GM19324 (cell line): ENCODE measurements around the gene UNC119B.

Experiments used
- ATAC-seq: cut with Tn5 transposase; IDR thresholded peaks from one replicate; pipeline ENCODE4 v1.9.1; 2021; ENCODE audit warnings: mild to moderate bottlenecking, moderate library complexity; ENCODE audit not compliant: unreplicated experiment, low FRiP score

UNC119B gene

GRCh38 chr12:120738252-120739030, 28.2 kb downstream of the UNC119B start:
- no peak for ATAC-seq

- no peak for ATAC-seq
Measured at GRCh38 chr12:120739031-120739762, 28.9 kb downstream of the UNC119B start.

- ATAC-seq = no peak
Measured at GRCh38 chr12:120739821-120740613, 29.8 kb downstream of the UNC119B start.

- ATAC-seq = no peak
Measured at GRCh38 chr12:120740871-120741270, 30.6 kb downstream of the UNC119B start.

GRCh38 chr12:120741476-120742421, 31.5 kb downstream of the UNC119B start:
- no peak for ATAC-seq

- no peak for ATAC-seq
Measured at GRCh38 chr12:120744922-120745493, 34.8 kb downstream of the UNC119B start.

- no peak for ATAC-seq
Measured at GRCh38 chr12:120748242-120748641, 38.0 kb downstream of the UNC119B start.

GRCh38 chr12:120749256-120749655, 39.0 kb downstream of the UNC119B start:
- no peak for ATAC-seq

GRCh38 chr12:120750806-120751205, 40.5 kb downstream of the UNC119B start:
- ATAC-seq = no peak

GRCh38 chr12:120751389-120751788, 41.1 kb downstream of the UNC119B start:
- no peak for ATAC-seq

GRCh38 chr12:120754792-120755191, 44.5 kb downstream of the UNC119B start:
- ATAC-seq = no peak

- no peak for ATAC-seq
Measured at GRCh38 chr12:120755269-120755668, 45.0 kb downstream of the UNC119B start.

GRCh38 chr12:120757226-120757742, 47.0 kb downstream of the UNC119B start:
- ATAC-seq = no peak

- ATAC-seq = no peak
Measured at GRCh38 chr12:120757949-120758348, 47.7 kb downstream of the UNC119B start.

- ATAC-seq = no peak
Measured at GRCh38 chr12:120758798-120759590, 48.7 kb downstream of the UNC119B start.

- no peak for ATAC-seq
Measured at GRCh38 chr12:120759591-120760348, 49.5 kb downstream of the UNC119B start.

GRCh38 chr12:120760349-120761254, 50.3 kb downstream of the UNC119B start:
- no peak for ATAC-seq
